Activated CD4-positive, alpha-beta T cell treated with anti-CD3 and anti-CD28 coated beads for 36 hours (primary cell): Measurements from ENCODE around the gene SHLD1. TPM values are rescaled to one million over a fixed set of nuclear protein-coding genes. Genes with fewer than 3 reads are reported as not detected.

Experiments
- ATAC-seq: fragments of 200-7000 bp; cut with Tn5 transposase; one replicate; pipeline ENCODE4 v1.10.0; 2021; ENCODE audit warnings: mild to moderate bottlenecking, moderate library complexity
- CTCF ChIA-PET: fragments of 350-600 bp; sonication (Branson Sonifier 250); formaldehyde crosslinking; loops from one replicate; lab custom pipeline; 2021; ENCODE audit warnings: antibody characterized with exemption; lab: Charles Lee
- POLR2A ChIA-PET: fragments of 350-600 bp; sonication (Branson Sonifier 250); formaldehyde crosslinking; loops from one replicate; lab custom pipeline; 2021; ENCODE audit warnings: antibody characterized with exemption, inconsistent platforms; lab: Charles Lee
- DNase-seq: peaks from one replicate; pipeline ENCODE4 v3.0.0-alpha.2; 2020
- H3K27ac Mint-ChIP-seq: one replicate; pipeline ENCODE4 v1.8.0; 2021; ENCODE audit warnings: mixed read lengths
- H3K27me3 Mint-ChIP-seq: one replicate; pipeline ENCODE4 v1.8.0; 2021; ENCODE audit warnings: mixed read lengths
- H3K36me3 Mint-ChIP-seq: one replicate; pipeline ENCODE4 v1.8.0; 2021; ENCODE audit warnings: low read depth, mixed read lengths
- H3K4me1 Mint-ChIP-seq: one replicate; pipeline ENCODE4 v1.8.0; 2021; ENCODE audit warnings: mixed read lengths
- H3K4me3 Mint-ChIP-seq: one replicate; pipeline ENCODE4 v1.8.0; 2021; ENCODE audit warnings: mild to moderate bottlenecking, moderate library complexity, mixed read lengths
- H3K9me3 Mint-ChIP-seq: one replicate; pipeline ENCODE4 v1.8.0; 2021; ENCODE audit warnings: low read depth, mixed read lengths
- intact Hi-C, 2 experiments: fragments of 100-400 bp; cut with DNase I in 1 of 2; cut with micrococcal nuclease in 1 of 2; formaldehyde crosslinking; loops; one replicate each; pipeline versions ENCODE4 v1.14.2 to v1.15.1; 2022 to 2024; cut with DNase I, micrococcal nuclease
- total RNA-seq, 2 experiments: library from RNA; stranded (reverse); gene quantifications; one replicate each; pipeline ENCODE4 v1.2.3, GENCODE V29; 2021

SHLD1 gene
- total RNA-seq, 2 experiments from 2014 or later = 10.4 to 10.5 TPM

GRCh38 chr20:5845681-5846615, 95.7 kb downstream of the SHLD1 start:
- ATAC-seq (no peak), DNase-seq (no peak)
- intact Hi-C loops = loop anchor here in 1 of 2 experiments (10.0 kb wide), 1 partner anchor 491 kb away; no protein-coding TSS in a partner anchor
- H3K27ac Mint-ChIP-seq = peak overlapping the region; percentile 44
- CTCF ChIA-PET = no interaction called here
- H3K4me1 Mint-ChIP-seq = peaks cover 64% of the 10 kb centered on the region
- H3K27me3 Mint-ChIP-seq = no peaks in the 10 kb centered on the region
- H3K9me3 Mint-ChIP-seq = peaks cover 2% of the 10 kb centered on the region
- H3K36me3 Mint-ChIP-seq = peaks cover 1% of the 10 kb centered on the region
- POLR2A ChIA-PET = no interaction called here
- no peak overlapping the region for H3K4me3 Mint-ChIP-seq

GRCh38 chr20:5848711-5849505, 98.7 kb downstream of the SHLD1 start:
- Mint-ChIP-seq H3K27ac (no peak overlapping the region), H3K9me3 (no peaks in the 10 kb centered on the region), H3K36me3 (no peaks in the 10 kb centered on the region), H3K4me3 (no peak overlapping the region), H3K27me3 (no peaks in the 10 kb centered on the region), H3K4me1 (peaks cover 42% of the 10 kb centered on the region)
- CTCF ChIA-PET = interaction anchor here (0.7 to 0.9 kb wide), 2 partner anchors 47 to 194 kb away, joined by 3 to 6 read pairs; no protein-coding TSS in a partner anchor
- peak; percentile 18 for DNase-seq
- POLR2A ChIA-PET = no interaction called here
- ATAC-seq = no peak
- intact Hi-C loops = loop anchor here in 1 of 2 experiments (10.0 kb wide), 1 partner anchor 494 kb away; no protein-coding TSS in a partner anchor

- intact Hi-C loops = no loop called here
- CTCF ChIA-PET = no interaction called here
- Mint-ChIP-seq H3K27ac (no peak overlapping the region), H3K27me3 (no peaks in the 10 kb centered on the region), H3K9me3 (no peaks in the 10 kb centered on the region), H3K4me3 (no peak overlapping the region), H3K4me1 (peaks cover 5% of the 10 kb centered on the region), H3K36me3 (peaks cover 5% of the 10 kb centered on the region)
- POLR2A ChIA-PET = no interaction called here
- DNase-seq = no peak
- no peak for ATAC-seq
Measured at GRCh38 chr20:5855939-5856338, 105.7 kb downstream of the SHLD1 start.

DNA sequence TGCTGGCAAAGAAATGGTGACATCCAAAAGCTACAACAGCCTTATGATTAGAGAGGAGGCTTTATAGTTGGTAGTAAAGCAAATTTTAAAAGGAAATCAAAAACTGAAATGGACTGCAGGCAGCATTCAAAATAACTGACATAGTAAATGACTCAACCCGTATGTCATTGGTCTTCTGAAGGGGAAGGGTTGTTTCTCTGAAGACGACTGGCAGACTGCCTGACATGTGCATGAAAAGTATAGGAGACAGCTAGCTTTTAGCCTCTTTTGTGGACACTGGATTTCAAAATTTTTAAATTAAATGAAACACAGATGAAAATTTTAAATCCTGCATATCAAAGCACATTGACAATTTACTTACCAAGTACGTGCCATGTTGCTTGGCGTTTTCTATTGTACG, 109.4 kb downstream of the SHLD1 start:
- ATAC-seq = no peak
- intact Hi-C loops = no loop called here
- Mint-ChIP-seq H3K4me3 (no peak overlapping the region), H3K9me3 (no peaks in the 10 kb centered on the region), H3K36me3 (peaks cover 9% of the 10 kb centered on the region), H3K27ac (no peak overlapping the region), H3K4me1 (peaks cover 10% of the 10 kb centered on the region), H3K27me3 (no peaks in the 10 kb centered on the region)
- ChIA-PET POLR2A (no interaction called here), CTCF (no interaction called here)
- DNase-seq = no peak

DNA sequence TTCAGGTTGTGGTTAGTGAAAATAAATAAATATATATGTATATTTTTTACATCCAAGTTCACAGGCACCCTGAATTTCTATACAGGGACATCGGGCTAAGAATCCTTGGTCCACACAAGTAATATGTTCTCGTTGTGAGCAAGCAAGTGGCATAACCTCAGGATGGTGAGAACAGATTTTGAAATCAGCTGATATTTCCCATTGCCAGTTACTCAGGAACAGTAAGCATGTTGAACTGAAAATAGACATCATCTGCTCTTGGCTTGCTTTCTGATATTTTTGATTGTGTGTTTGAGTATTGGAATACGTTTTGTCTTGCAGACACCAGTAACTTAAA, 112.5 kb downstream of the SHLD1 start:
- POLR2A ChIA-PET = no interaction called here
- H3K36me3 Mint-ChIP-seq = peaks cover 6% of the 10 kb centered on the region
- intact Hi-C loops = no loop called here

GRCh38 chr20:5863040-5863833, 113.0 kb downstream of the SHLD1 start:
- intact Hi-C loops = no loop called here
- no peak overlapping the region for H3K27ac Mint-ChIP-seq
- H3K27me3 Mint-ChIP-seq = no peaks in the 10 kb centered on the region
- ChIA-PET CTCF (interaction anchor here (1.0 kb wide), 1 partner anchor 10 kb away, joined by 3 read pairs; no protein-coding TSS in a partner anchor), POLR2A (no interaction called here)
- no peak overlapping the region for H3K4me3 Mint-ChIP-seq
- H3K9me3 Mint-ChIP-seq = no peaks in the 10 kb centered on the region
- H3K4me1 Mint-ChIP-seq = peaks cover 19% of the 10 kb centered on the region
- H3K36me3 Mint-ChIP-seq = peaks cover 6% of the 10 kb centered on the region
- ATAC-seq (peak; percentile 79), DNase-seq (peak; percentile 19)

More for the DNA sequence above, 112.5 kb downstream of the SHLD1 start:
- DNase-seq (no peak), ATAC-seq (no peak)
- Mint-ChIP-seq H3K27ac (no peak overlapping the region), H3K4me1 (peaks cover 19% of the 10 kb centered on the region), H3K4me3 (no peak overlapping the region), H3K9me3 (no peaks in the 10 kb centered on the region), H3K27me3 (no peaks in the 10 kb centered on the region)
- CTCF ChIA-PET = interaction anchor here (0.5 to 0.7 kb wide), 2 partner anchors 25 to 710 kb away, joined by 3 read pairs; no protein-coding TSS in a partner anchor

GRCh38 chr20:5864428-5864827, 114.2 kb downstream of the SHLD1 start:
- intact Hi-C loops = no loop called here
- Mint-ChIP-seq H3K36me3 (peaks cover 6% of the 10 kb centered on the region), H3K9me3 (no peaks in the 10 kb centered on the region), H3K27ac (no peak overlapping the region), H3K4me1 (peaks cover 19% of the 10 kb centered on the region), H3K27me3 (no peaks in the 10 kb centered on the region), H3K4me3 (no peak overlapping the region)
- ChIA-PET CTCF (no interaction called here), POLR2A (no interaction called here)
- DNase-seq (no peak), ATAC-seq (no peak)

DNA sequence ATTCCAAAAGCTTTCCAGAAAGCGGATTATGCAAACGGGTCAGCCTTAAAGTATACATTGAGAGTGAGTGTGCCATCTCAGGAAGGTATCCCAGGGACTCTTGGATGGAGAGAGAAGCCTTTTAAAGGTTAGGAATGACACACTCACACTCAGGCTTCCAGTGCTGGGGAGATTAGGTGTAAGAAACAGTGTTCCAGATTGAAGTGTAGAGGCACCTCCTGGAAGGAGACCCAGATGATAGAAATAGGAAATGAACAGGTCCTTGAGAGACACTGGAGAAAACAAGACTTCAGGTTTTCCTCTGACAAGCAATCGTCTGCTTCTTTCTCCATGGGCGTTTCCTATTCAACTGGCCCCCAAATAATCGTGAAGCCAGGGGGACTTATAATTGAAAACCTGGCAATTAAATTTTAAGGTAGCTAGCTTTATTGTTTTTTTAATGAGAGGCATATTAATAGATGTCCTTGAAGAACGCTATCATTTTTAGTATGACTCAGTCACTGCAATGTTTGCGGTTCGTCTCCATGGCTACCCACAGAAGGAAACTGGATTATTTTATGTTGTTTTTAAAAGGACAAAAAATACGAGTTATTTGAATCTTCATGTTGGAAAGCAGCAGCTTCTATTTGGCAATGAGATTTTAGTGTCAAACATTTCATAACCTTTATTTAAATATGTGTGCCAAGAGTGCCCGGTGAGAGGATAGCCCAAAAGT, 114.8 kb downstream of the SHLD1 start:
- Mint-ChIP-seq H3K4me3 (no peak overlapping the region), H3K9me3 (no peaks in the 10 kb centered on the region), H3K36me3 (peaks cover 6% of the 10 kb centered on the region), H3K27ac (no peak overlapping the region), H3K4me1 (peaks cover 19% of the 10 kb centered on the region), H3K27me3 (no peaks in the 10 kb centered on the region)
- ChIA-PET POLR2A (no interaction called here), CTCF (no interaction called here)
- ATAC-seq = no peak
- peak; percentile 38 for DNase-seq
- intact Hi-C loops = no loop called here

- ChIA-PET POLR2A (no interaction called here), CTCF (no interaction called here)
- intact Hi-C loops = no loop called here
- Mint-ChIP-seq H3K27me3 (no peaks in the 10 kb centered on the region), H3K9me3 (no peaks in the 10 kb centered on the region), H3K4me1 (peaks cover 19% of the 10 kb centered on the region), H3K36me3 (peaks cover 6% of the 10 kb centered on the region), H3K4me3 (no peak overlapping the region), H3K27ac (no peak overlapping the region)
- DNase-seq (no peak), ATAC-seq (no peak)
Measured at GRCh38 chr20:5865604-5866003, 115.4 kb downstream of the SHLD1 start.

- Mint-ChIP-seq H3K4me1 (peaks cover 2% of the 10 kb centered on the region), H3K9me3 (no peaks in the 10 kb centered on the region), H3K4me3 (no peak overlapping the region), H3K27ac (no peak overlapping the region), H3K36me3 (no peaks in the 10 kb centered on the region), H3K27me3 (no peaks in the 10 kb centered on the region)
- ChIA-PET POLR2A (no interaction called here), CTCF (no interaction called here)
- DNase-seq = no peak
- no peak for ATAC-seq
- intact Hi-C loops = no loop called here
Measured at GRCh38 chr20:5870568-5870981, 120.4 kb downstream of the SHLD1 start.
